SK-N-SH treated with all-trans-retinoic acid at 6 μM for 48 hours (cell line): ENCODE results near the gene PDE8A.

Source experiments
- ATAC-seq: fragments of 200-7000 bp; cut with Tn5 transposase; 3 replicates; pipeline ENCODE4 v1.9.1; 2020; ENCODE audit warnings: mild to moderate bottlenecking, moderate library complexity
- ARNTL ChIP-seq: fragments of 450-650 bp; formaldehyde crosslinking; IDR thresholded peaks from 2 replicates; pipeline ENCODE4 v1.5.0; 2020; ENCODE audit warnings: low read depth, mild to moderate bottlenecking, moderate library complexity, borderline replicate concordance
- BACH2 ChIP-seq: fragments of 250-450 bp; sonication (Bioruptor Pico); IDR thresholded peaks from 2 replicates; pipeline ENCODE4 v1.9.0; 2021; ENCODE audit warnings: mild to moderate bottlenecking, borderline replicate concordance
- CSDC2 ChIP-seq: fragments of 250-450 bp; sonication (Bioruptor Pico); IDR thresholded peaks from 2 replicates; pipeline ENCODE4 v1.5.0; 2020; ENCODE audit warnings: mild to moderate bottlenecking, moderate library complexity
- ESRRG ChIP-seq: fragments of 250-450 bp; sonication (Bioruptor Pico); IDR thresholded peaks from 2 replicates; pipeline ENCODE4 v1.6.1; 2021; ENCODE audit warnings: mild to moderate bottlenecking
- GLIS3 ChIP-seq: fragments of 250-450 bp; sonication (Bioruptor Pico); IDR thresholded peaks from 2 replicates; pipeline ENCODE4 v1.5.0; 2020; ENCODE audit warnings: mild to moderate bottlenecking, moderate library complexity
- ISL1 ChIP-seq: fragments of 250-450 bp; sonication (Bioruptor Pico); IDR thresholded peaks from 2 replicates; pipeline ENCODE4 v2.1.2; 2022; ENCODE audit warnings: mild to moderate bottlenecking, moderate library complexity
- OSR1 ChIP-seq: fragments of 250-450 bp; sonication (Bioruptor Pico); IDR thresholded peaks from 2 replicates; pipeline ENCODE4 v1.8.0; 2022; ENCODE audit warnings: moderate library complexity, mild to moderate bottlenecking, inconsistent platforms
- PPARA ChIP-seq: fragments of 250-450 bp; sonication (Bioruptor Pico); IDR thresholded peaks from 2 replicates; pipeline ENCODE4 v1.5.0; 2020; ENCODE audit warnings: mild to moderate bottlenecking, borderline replicate concordance
- RARB ChIP-seq: fragments of 250-450 bp; sonication (Bioruptor Pico); IDR thresholded peaks from 2 replicates; pipeline ENCODE4 v1.8.0; 2021; ENCODE audit warnings: mild to moderate bottlenecking, moderate library complexity
- SNAI2 ChIP-seq: fragments of 250-450 bp; sonication (Bioruptor Pico); IDR thresholded peaks from 2 replicates; pipeline ENCODE4 v1.5.0; 2020; ENCODE audit warnings: mild to moderate bottlenecking, moderate library complexity
- TCF4 ChIP-seq: fragments of 250-450 bp; sonication (Bioruptor Pico); IDR thresholded peaks from 2 replicates; pipeline ENCODE4 v1.8.0; 2021; ENCODE audit warnings: mild to moderate bottlenecking, moderate library complexity, borderline replicate concordance
- TOX ChIP-seq: fragments of 250-450 bp; sonication (Bioruptor Pico); IDR thresholded peaks from 2 replicates; pipeline ENCODE4 v1.8.0; 2021; ENCODE audit warnings: mild to moderate bottlenecking, moderate library complexity, borderline replicate concordance
- TSHZ2 ChIP-seq: fragments of 250-450 bp; sonication (Bioruptor Pico); IDR thresholded peaks from 2 replicates; pipeline ENCODE4 v1.5.0; 2020; ENCODE audit warnings: mild to moderate bottlenecking, moderate library complexity
- ZC3H10 ChIP-seq: fragments of 250-450 bp; sonication (Bioruptor Pico); IDR thresholded peaks from 2 replicates; pipeline ENCODE4 v1.5.1; 2021; ENCODE audit warnings: mild to moderate bottlenecking, moderate library complexity
- ZFP3 ChIP-seq: fragments of 250-450 bp; sonication (Bioruptor Pico); IDR thresholded peaks from 2 replicates; pipeline ENCODE4 v1.5.0; 2020; ENCODE audit warnings: mild to moderate bottlenecking, moderate library complexity
- ZFP30 ChIP-seq: fragments of 450-650 bp; formaldehyde crosslinking; IDR thresholded peaks from 2 replicates; pipeline ENCODE4 v1.5.0; 2022; ENCODE audit warnings: mild to moderate bottlenecking, moderate library complexity
- ZNF565 ChIP-seq: fragments of 450-650 bp; formaldehyde crosslinking; conservative IDR thresholded peaks from 2 replicates; pipeline ENCODE4 v1.5.0; 2020; ENCODE audit warnings: low read depth, mild to moderate bottlenecking, moderate library complexity
- ZNF70 ChIP-seq: fragments of 450-650 bp; formaldehyde crosslinking; IDR thresholded peaks from 2 replicates; pipeline ENCODE4 v1.5.0; 2020; ENCODE audit warnings: mild to moderate bottlenecking, moderate library complexity
- ZNF8 ChIP-seq: fragments of 450-650 bp; formaldehyde crosslinking; IDR thresholded peaks from 2 replicates; pipeline ENCODE4 v1.5.0; 2020; ENCODE audit warnings: mild to moderate bottlenecking, moderate library complexity
- TF ChIP-seq, protein P1 (sequence below): fragments of 250-450 bp; sonication (Bioruptor Pico); IDR thresholded peaks from 2 replicates; pipeline ENCODE4 v1.8.0; 2021; ENCODE audit warnings: low read depth, mild to moderate bottlenecking, moderate library complexity, borderline replicate concordance
- TF ChIP-seq, protein P2 (sequence below): fragments of 250-450 bp; sonication (Bioruptor Pico); IDR thresholded peaks from 2 replicates; pipeline ENCODE4 v1.8.0; 2020; ENCODE audit warnings: mild to moderate bottlenecking, moderate library complexity, borderline replicate concordance

The PDE8A gene

DNA sequence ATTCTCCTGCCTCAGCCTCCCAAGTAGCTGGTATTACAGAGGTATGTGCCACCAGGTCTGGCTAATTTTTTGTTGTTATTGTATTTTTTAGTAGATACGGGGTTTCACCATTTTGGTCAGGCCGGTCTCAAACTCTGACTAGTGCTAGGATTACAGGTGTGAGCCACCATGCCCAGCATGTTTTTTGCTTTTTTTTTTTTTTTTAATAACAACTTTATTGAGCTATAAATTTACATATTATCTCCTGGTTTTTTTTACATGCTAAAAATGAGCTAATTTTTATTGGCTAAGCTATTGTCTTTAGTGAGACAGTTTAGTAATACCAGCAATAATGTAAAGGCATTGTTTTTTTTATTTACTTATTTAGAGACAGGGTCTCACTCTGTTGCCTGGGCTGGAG, 105.2 kb downstream of the PDE8A start (continued):
- TF ChIP-seq ZNF70 (CRISPR knock-in tag) (no peak), ZC3H10 (CRISPR knock-in tag) (no peak), ESRRG (no peak), TCF4 (CRISPR knock-in tag) (no peak)
- TF ChIP-seq, protein P1, sequence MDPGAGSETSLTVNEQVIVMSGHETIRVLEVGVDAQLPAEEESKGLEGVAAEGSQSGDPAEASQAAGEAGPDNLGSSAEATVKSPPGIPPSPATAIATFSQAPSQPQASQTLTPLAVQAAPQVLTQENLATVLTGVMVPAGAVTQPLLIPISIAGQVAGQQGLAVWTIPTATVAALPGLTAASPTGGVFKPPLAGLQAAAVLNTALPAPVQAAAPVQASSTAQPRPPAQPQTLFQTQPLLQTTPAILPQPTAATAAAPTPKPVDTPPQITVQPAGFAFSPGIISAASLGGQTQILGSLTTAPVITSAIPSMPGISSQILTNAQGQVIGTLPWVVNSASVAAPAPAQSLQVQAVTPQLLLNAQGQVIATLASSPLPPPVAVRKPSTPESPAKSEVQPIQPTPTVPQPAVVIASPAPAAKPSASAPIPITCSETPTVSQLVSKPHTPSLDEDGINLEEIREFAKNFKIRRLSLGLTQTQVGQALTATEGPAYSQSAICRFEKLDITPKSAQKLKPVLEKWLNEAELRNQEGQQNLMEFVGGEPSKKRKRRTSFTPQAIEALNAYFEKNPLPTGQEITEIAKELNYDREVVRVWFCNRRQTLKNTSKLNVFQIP (CRISPR knock-in tag): no peak

- no peak for ATAC-seq
- TF ChIP-seq ZNF565 (CRISPR knock-in tag): no peak
- peak; percentile 98 for TF ChIP-seq ZNF8
- TF ChIP-seq ZFP3 (CRISPR knock-in tag): no peak
Measured at GRCh38 chr15:85088300-85088699, 106.6 kb downstream of the PDE8A start.

DNA sequence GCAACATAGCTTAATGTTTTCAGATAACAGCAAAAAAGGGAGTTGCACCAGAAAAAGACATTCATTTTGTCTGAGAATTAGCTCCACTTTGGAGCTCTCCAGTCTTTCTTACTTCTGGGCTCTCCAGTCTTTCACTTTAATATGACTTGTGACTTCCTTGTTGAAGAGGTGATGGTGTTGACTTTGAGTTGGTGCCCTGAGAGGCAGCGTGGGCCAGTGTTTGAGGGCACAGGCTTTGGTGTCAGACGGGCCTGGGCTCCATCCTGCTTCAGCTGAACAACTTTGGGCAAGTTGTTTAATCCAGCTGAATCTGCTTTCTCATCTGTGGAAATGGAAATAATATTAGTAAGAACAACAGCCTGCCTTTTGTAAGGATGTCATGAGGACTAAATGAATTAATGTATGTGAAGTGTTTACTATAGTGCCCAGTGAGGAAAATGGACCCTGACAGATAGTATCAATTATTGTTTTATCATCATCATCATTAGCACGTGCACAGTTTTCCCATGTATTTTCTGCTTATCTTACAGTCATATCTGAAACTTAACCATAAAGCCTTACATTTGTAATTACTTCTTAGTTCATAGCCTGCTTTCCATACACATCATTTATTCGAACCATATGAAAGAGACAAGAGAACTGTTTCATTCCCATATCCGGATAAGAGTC, 108.4 kb downstream of the PDE8A start:
- 0 out of 2 replicates have a peak, but pooled peaks have one; percentile 48 for TF ChIP-seq TCF4 (CRISPR knock-in tag)
- no peak for TF ChIP-seq ZNF8
- ATAC-seq: no peak

- TF ChIP-seq TOX (CRISPR knock-in tag) (no peak), ARNTL (CRISPR knock-in tag) (no peak), PPARA (CRISPR knock-in tag) (no peak), SNAI2 (CRISPR knock-in tag) (no peak), ZNF8 (no peak), ZNF565 (CRISPR knock-in tag) (no peak), ISL1 (CRISPR knock-in tag) (no peak), ZFP30 (CRISPR knock-in tag) (no peak), GLIS3 (CRISPR knock-in tag) (no peak), BACH2 (CRISPR knock-in tag) (no peak), ZFP3 (CRISPR knock-in tag) (no peak), CSDC2 (no peak), RARB (CRISPR knock-in tag) (no peak), TSHZ2 (CRISPR knock-in tag) (no peak), ZNF70 (CRISPR knock-in tag) (no peak), OSR1 (CRISPR knock-in tag) (no peak), TCF4 (CRISPR knock-in tag) (no peak), ZC3H10 (CRISPR knock-in tag) (no peak)
- TF ChIP-seq, protein P1 (CRISPR knock-in tag): no peak
- TF ChIP-seq, protein P2, sequence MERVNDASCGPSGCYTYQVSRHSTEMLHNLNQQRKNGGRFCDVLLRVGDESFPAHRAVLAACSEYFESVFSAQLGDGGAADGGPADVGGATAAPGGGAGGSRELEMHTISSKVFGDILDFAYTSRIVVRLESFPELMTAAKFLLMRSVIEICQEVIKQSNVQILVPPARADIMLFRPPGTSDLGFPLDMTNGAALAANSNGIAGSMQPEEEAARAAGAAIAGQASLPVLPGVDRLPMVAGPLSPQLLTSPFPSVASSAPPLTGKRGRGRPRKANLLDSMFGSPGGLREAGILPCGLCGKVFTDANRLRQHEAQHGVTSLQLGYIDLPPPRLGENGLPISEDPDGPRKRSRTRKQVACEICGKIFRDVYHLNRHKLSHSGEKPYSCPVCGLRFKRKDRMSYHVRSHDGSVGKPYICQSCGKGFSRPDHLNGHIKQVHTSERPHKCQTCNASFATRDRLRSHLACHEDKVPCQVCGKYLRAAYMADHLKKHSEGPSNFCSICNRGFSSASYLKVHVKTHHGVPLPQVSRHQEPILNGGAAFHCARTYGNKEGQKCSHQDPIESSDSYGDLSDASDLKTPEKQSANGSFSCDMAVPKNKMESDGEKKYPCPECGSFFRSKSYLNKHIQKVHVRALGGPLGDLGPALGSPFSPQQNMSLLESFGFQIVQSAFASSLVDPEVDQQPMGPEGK: no peak
- TF ChIP-seq, all 23 proteins: peak for 0
Measured at GRCh38 chr15:85091990-85092389, 110.3 kb downstream of the PDE8A start.

More at GRCh38 chr15:85091990-85092389, 110.3 kb downstream of the PDE8A start:
- ATAC-seq: no peak
